HG03060 (cell line): ENCODE results near the gene ALPL.

ENCODE experiments used
- ATAC-seq: cut with Tn5 transposase; IDR thresholded peaks from one replicate; pipeline ENCODE4 v1.9.1; 2021; ENCODE audit warnings: low read depth, moderate number of reproducible peaks; ENCODE audit not compliant: unreplicated experiment

The ALPL gene

DNA sequence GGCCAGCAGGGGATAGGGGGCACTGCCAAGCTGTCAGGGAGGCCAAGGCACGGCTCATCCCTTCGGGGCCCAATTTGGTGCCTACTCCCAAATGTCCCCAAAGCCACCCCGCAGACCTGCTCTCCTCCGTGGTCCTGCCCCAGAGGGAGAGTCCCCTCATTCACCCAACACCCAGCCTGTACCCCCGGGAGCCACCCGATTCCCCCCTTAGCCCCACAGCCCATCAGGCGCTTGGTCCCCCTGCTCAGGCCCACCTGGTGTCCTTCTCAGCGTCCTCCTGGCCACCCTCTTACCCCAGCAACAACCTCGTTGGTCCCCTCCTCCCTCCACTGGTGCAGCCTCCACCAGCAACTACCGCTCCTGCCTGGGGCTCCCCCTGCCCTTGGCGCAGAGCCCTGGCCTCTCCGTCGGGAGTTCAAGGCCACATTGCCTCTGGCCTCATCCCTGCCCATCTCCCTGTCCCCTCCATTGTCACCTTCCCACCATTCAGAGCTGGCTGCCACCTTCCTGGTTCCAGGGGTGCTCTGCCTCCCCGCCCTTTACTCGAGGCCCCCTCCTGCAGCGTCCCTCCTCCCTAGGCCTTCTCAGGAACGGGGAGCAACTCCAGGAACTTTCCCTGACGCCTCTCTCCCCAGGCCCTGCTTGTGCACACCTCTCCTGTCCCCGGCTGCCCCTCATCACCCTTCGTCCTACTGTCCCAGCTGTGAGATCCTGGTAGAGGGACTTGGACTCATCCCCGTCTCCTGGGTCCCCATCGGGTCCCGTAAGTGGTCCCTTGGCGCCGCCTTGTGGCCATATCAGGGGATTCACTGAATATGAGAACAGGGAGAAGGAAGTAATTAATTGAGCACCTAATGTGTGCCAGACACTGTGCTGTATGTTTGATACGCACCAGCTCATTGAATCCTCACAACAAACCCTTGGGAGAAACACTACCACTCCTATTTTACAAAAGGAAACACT lies 86.0 kb downstream of the ALPL start:
- ATAC-seq, result no peak

DNA sequence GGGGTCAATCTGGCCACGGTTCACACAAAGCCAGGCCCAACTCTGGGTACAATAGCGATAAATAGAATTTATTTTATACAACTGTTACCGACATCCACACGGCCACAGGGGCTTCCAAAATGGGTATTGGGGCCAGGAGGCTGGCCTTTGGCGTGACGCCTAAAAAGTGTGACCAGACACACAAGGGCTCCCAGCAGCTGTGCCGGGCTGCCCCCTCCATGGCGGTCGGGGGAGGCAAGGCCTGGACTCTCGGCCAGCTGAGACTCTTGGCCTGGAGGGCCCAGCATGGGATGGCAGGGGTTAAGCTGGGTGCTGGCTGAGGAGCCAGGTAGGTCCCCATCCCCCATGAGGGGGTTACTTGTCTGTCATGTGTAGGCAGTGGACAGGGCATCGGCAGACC lies 87.0 kb downstream of the ALPL start:
- no peak for ATAC-seq

DNA sequence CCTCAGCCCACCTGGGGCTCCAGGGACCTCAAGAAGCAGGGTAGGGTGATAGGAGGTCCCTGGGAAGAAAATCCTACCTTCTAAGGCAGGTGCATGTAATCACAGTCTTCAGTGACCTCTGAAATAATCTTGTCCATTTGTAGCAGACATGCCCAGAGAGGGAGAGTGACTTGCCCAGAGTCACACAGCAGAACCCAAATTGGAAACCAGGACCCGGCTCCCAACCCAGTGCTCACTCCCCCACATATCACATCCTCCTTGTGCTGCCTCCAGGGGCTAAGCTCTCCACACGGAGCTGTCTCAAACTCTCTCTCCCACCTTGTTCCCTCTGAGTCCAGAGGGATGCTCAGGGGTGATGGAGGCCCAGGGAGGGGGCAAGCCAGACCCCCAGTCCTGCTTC lies 87.4 kb downstream of the ALPL start:
- no peak for ATAC-seq

DNA sequence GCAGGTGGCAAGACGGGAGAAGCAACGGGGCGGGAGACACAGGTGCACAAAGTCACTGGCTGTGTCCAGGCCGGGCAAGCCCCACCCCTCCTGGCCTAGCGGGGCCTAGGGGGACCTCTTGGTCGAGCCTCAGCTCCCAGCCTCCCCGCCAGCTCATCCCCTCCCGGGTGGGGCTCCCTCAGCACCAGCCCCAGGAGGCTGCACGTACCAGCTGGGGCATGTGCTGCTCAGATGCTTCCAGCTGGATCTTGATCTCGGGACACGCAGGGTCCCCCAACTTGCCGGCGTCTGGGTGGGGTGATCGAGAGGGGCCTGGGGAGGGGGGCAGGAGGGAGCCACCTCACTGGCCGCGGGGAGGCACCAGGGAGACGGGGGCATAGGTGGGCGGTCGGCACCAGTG lies 88.5 kb downstream of the ALPL start:
- no peak for ATAC-seq

DNA sequence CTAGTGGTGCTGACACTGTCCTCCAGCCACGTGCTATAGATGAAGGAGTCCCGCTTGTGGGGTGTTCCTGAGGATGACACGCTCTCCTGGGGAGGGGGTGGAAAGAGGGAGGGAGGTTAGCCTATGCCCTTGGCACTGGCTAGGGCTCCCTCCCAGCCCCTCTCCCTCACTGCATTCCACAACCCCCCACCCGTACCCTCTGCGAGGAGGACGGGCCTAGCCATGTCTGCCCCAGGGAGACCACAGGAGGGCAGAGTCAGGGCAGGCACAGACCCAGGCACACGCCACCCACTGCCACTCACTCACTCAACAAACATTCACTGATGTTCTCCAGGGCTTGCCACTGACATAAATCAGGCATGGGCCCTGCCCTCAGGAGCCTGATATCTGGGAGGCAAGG lies 89.2 kb downstream of the ALPL start:
- no peak for ATAC-seq

DNA sequence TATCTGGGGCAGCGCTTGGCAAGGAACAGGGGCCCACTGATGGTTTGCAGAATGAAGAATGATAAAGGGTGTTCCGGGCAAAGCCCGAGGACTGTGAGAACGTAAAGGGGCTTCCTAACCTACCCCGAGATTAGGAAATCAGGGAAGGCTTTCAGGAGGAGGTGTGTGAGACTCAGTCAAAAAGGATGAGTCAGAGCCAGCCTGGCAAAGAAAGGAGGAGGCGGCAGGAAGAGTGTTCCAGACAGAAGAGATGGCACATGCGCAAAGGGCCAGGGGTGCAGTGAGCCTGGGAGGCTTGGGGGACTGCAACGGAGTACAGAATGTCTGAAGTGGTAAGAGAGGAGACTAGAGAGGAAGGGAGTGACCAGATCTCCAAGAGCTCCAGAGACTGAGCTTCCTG lies 89.7 kb downstream of the ALPL start:
- no peak for ATAC-seq

DNA sequence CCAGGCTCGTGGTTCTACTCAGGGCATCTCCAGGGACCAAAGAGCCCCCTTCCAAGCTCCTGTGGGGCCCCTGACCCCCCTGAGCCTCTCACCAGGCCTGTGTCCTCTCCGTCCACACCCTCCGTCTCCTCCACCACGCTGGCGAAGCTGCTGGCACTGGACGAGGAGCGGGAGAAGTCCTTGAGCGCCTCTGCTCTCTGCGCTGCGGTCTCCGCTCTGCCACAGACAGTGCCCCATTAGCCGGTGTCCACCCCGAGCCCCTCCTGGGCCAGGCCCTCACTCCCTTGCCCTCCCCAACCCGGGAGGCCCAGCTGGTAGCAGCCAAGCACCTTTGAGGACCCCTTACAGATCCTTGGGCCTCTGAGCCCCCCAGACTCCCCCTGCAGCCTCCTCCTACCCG lies 90.2 kb downstream of the ALPL start:
- ATAC-seq, result no peak

DNA sequence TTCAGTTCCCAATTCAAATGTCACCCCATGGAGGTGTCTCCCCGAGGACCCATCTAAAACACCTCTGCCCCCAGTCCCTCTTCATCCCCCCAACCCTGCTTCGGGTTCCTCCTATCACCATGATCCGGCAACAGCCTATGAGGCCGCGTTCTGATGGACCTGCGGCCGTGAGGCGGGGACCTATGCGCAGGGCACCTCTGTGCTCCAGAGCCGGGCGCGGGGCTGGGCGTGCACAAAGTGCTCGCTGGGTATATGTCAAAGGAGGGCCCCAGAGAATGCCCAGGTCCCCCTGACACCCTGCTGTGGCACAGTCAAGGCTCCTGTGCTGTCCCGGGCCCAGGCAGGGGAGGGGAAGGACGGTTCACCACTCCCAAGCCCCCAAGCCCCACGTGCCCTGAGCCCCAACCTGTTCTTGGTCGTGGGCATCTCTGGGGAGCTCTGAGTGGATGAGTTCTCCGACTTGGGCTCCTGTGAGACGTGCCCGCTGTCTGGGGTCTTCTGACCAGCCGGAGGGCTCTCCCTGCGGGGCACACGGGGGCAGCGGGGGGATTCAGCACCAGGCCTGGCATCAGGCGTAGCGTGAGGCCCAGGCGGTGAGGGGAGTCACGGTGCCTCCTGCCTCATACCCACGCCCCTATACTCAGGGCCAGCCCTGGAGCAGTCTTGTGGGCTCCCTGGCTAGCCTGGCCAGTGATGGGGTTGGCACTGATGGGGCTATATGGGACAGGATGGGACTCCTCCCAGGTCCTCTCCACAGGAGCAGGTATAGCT lies 92.2 kb downstream of the ALPL start:
- ATAC-seq, result no peak

DNA sequence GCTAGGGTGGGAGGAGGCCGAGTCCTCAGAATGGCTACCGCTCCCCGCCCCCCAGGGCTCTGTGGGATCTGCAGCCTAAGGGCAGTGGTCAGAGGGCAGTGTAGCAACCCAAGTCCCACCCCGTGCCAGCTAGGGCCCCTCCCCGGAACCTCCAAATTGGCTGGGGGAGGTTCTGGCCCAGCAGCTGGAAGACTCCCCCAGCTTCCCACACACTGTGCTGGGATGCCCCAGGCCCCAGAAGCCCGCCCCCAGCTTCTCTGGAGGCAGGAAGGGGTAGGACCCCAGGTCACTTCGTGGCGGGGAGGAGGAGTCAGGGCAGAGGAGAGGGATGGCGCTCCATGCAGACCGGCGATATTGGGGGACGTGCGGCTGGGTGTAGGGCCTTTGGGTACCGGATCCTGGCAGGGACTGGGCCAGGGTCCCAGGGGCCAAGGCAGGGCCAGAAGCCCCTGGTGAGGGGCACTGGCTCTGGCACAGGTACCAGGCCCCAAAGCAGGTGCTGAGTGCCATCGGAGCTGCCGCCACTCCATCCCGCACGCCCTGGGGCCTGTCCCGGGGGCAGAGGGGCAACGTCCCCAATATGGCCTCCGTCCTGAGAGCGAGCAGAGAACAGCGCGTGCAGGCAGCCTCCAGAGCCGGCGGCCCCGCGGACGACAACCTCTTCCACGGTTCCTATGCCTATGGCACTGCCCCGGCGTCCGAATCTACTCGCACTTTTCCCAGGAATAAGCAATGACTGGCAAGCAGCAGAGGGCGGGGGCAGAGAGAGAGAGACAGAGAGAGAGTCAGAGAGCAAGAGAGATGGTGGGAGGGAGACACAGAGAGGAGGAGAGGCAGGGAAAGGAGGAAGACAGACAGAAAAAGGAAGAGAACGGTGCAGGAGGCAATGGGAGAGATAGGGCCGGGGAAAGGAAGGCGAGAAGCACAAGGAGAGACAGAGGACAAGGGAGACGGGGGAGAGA lies 94.2 kb downstream of the ALPL start:
- ATAC-seq, result no peak

DNA sequence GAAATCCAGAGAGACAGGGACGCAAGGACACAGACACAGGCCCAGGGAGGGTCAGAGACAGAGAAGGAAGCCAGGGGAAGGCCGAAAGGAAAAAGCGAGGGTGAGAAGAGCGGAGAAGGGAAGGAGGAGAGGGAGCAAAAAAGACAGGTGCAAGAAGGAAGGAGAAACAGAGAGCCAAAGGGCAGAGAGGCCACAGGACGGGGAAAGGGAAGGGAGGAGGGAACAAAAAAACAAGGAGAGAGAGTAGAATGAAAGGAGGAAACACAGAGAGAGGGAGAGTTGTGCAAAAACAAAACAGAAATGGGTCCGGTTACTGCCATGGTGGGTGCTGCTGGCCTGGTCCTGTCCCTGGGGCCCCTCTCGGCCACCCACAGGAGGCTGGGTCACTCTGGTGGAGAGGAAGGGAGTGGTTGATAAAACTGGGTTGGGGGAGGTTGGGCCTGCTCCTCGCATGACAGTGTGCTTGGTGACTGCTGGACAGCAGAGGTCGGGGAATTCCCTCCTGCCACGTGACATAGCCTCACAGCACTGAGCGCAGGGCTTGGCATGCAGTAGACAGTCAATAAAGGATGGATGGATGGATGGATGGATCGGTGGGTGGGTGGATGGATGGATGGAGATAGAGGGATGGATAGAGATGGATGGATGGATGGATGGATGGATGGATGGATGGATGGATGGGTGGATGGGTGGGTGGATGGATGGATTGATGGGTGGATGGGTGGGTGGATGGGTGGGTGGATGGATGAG lies 95.2 kb downstream of the ALPL start:
- ATAC-seq, result no peak

DNA sequence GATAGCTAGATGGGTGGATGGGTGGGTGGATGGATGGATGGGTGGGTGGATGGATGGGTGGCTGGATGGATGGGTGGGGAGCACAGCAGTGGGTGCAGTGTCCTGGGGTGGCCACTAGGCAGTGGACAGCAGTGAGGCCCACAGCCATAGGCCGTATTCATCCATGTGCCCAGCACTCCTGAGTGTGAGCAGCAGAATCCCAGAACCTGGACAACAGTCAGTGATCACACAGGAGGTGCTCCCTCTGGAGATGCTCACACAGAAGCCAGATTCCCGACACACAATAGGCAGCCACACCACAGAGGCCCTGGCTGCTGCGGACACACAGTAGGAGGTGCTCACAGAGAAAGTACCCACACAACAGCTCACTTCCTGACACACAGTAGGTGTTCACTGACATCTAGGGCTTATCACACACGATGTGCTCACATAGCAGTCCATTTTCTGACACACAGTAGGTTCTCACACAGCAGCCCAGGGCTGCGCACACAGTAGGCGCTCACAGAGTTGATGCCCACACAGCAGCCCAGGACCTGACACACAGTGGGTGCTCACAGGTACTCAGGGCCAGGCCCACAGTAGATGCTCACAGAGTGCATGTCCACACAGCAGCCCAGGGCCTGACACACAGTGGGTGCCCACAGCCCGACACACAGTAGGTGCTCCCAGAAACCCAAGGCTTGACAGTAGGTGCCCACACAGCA lies 95.9 kb downstream of the ALPL start:
- ATAC-seq, result no peak

DNA sequence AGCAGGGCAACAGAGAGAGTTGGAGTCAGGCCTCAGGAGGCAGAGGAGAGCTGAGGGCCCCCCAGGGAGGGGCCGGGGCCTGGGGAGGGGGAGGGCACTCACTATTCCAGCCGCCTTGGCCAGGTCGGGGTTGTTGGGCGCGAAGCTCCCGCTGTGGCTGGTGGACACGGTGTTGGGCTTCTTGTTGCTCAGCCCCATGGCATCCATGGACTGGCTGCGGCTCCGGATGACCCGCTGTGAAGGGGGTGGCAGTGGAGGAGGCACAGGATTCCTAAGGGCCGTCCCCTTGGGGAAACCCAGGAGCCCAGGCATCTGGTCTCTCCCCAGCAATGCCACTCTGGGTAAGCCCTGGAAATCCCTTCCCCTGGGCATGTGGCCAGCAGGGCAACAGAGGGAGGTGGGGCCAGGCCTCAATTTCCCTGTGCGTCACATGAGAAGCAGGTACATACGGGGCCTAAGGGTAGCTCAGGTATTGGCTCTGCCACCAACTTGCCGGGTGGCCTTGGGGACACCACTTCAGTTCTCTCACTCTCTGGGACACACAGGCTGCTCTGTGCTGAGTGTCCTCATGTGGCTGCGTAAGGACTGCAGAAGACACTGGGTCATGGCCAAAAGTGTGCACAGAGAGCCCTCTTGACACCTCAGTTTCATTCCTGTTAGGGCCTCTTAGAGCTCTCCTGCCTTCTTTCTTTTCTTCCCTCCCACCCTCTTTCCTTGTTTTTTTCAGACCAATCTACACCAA lies 96.9 kb downstream of the ALPL start:
- ATAC-seq, result no peak

DNA sequence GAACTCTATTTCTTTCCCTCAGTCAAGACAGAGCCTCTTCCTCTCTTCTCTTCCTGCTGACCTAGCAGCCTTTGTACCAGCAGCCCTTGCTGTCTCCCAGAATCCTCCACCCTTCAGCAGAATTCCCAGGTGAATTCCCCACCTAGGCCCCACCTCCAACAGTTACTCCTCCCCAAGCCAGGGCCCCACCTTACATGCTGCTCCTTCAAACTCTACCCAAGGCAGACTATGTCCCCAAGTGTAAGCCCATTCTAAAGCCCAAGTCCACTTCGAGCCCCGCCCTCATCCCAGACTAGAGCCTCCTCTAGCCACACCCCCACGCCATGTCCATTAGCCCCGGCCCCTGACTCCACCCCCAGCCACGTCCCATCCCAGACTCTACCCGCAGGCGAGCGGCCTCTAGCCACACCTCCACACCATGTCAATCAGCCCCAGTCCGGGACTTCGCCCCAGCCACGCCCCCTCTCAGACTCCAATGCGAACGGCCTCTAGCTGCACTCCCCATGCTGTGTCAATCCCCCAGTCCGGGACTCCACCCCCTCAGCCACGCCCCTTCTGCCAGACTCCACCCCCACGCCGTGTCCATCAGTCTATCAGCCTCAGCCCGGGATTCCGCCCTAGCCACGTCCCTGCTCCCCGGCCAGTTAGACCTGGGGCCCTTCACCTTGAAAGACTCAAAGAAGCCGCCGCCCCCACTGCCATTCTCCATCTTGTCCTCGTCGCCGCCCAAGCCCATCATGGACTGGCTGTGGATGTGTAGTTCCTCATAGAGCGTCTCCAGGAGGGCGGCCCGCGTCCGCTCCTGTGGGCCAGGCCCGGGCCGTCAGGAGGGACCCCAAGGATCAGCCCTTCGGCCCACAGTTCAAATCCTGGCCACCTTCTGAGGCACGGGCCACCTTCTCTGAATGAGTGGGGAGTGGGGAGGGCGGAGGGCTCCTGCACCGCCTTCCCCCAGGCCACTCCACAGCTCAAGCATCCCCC lies 98.6 kb downstream of the ALPL start:
- ATAC-seq, result no peak

DNA sequence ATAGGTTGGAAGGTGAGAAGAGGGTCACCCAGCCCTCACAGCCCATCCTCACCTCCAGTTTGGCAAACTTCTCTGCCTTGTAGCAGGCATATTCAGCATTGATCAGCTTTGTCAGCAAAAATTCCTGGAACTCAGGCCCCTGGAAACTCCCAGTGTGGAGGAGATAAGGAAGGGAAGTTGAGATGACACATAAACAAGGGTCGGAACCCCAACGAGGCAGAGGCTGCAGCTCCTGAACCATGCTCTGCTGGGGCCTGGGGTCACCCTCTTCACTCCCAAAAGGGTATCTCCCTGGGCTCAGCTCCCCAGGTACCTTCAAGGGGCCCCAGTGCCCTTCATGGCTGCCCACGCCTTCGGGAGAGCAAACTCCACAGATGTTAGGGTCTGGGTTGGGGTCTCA lies 99.6 kb downstream of the ALPL start:
- ATAC-seq, result no peak

DNA sequence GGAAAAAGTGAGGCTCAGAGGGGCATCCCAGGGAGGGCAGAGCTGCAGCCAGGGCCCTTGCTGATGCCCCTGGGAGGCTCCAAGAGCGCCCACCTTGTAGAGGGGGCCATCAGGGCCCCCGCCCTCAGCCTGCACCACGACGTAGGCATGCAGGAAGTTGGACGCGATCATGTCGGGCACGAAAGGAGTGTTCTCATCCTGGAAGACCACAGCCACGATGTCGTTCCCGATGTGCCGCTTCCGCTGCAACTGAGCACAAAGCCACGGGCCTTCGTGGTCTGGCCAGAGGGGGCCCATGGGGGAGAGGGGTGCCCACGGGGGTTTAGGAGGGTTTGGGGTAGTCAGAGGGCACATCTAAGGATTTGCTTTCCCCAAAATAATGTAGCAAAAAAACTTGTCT lies 100.8 kb downstream of the ALPL start:
- ATAC-seq, result no peak

DNA sequence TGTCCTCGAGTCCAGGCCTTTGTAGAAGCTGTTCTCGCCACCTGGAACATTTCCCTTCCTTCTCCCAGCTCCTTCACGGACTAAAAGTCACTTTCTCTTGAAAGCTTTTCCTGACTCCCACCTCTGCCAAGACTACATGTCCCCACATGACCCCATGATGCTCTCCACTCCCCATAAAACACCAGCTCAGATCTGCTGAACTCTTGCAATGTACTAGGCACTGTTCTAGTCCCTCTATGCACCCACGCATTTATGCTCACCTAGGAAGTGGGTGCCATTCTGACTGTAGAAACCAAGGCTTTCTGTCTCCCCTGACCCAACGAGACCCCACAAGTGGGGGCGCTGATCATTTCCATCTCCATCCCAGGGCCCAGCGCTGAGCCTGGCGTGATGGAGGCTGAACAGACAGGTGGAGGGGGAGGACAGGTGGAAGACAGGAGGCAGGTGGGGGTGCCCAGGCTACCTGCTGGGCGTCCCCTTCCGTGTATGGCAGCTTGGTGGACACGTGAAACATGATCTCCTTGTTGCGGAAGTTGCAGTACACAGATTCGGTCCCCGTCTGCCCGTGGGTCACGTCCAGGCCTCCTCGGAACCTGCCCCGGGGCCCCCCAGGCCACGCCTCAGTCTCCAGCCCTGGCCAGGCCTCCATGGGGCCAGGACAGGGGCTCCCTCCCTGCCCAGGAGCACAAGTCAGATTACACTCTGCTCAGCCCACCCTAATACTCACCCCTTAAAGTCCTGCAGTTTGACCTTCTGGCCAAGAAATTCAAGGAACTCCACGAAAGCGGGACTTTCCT lies 102.0 kb downstream of the ALPL start:
- ATAC-seq, result no peak

DNA sequence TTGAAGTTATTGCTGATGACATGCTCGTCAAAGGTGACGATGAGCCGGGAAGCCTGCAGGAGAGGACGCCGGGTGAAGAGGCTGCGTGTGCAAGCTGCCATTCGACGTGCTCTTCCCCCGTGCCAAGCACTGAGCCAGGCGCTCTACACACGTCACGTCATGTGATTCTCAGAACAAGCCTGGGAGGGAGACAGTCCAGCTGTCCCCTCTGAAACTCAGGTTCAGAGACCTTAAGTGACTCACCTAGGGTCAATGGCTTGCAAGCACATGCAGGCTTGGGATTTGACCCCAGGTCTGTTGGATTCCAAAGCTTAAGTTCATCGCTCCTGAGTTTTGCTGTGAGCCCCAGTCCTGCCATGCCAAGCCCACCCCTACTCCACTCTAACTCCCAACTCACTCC lies 102.8 kb downstream of the ALPL start:
- no peak for ATAC-seq
